ENCODE data around the gene EBI3. TPM values are rescaled to one million over a fixed set of nuclear protein-coding genes. Genes with fewer than 3 reads are reported as not detected.
"Not testable (repeated sequence)": the region's sequence is repeated elsewhere in the genome, so short reads cannot be mapped to it uniquely, and the experiment has no call there.

Gene EBI3
- polyA plus RNA-seq (ENCODE audit: insufficient read length in 4 of 4), result under 1 TPM in 3 of 4 donors, not detected in 1; 0.47 to 0.73 (median 0.61) TPM

GRCh38 chr19:4229179-4229931 lies at the start of gene EBI3:
EBI3 (plus strand) TSS chr19:4229523; CDS start chr19:4229551, 28 bp downstream.
- DNase-seq (ENCODE audit: low read depth in 4 of 4, low spot score in 3 of 4), result no peak

GRCh38 chr19:4181053-4181508 lies 48.2 kb upstream of the EBI3 start:
- no peak for DNase-seq (ENCODE audit: low read depth in 4 of 4, low spot score in 3 of 4)

- peak; percentile 88 to 91 (median 88) for DNase-seq (ENCODE audit: low read depth in 4 of 4, low spot score in 3 of 4)
Measured at GRCh38 chr19:4182084-4182810, 47.1 kb upstream of the EBI3 start, which contains the start of the genes ANKRD24 and SIRT6. ANKRD24 (plus strand) TSS chr19:4182689; CDS start chr19:4186426, 3,737 bp downstream. SIRT6 (minus strand) TSS chr19:4182563; CDS start chr19:4182539, 24 bp downstream.

GRCh38 chr19:4183967-4184717 lies 45.2 kb upstream of the EBI3 start:
- no peak for DNase-seq (ENCODE audit: low read depth in 4 of 4, low spot score in 3 of 4)

GRCh38 chr19:4184718-4185352 lies 44.5 kb upstream of the EBI3 start:
- DNase-seq (ENCODE audit: low read depth in 4 of 4, low spot score in 3 of 4), result no peak

- DNase-seq (ENCODE audit: low read depth in 4 of 4, low spot score in 3 of 4), result no peak
Measured at GRCh38 chr19:4185413-4186086, 43.8 kb upstream of the EBI3 start.

- peak in 2 of 4 donors; percentile 51 to 53 for DNase-seq (ENCODE audit: low read depth in 4 of 4, low spot score in 3 of 4)
Measured at GRCh38 chr19:4186087-4186993, 43.0 kb upstream of the EBI3 start.

- no peak for DNase-seq (ENCODE audit: low read depth in 4 of 4, low spot score in 3 of 4)
Measured at GRCh38 chr19:4187313-4188122, 41.8 kb upstream of the EBI3 start.

- DNase-seq (ENCODE audit: low read depth in 4 of 4, low spot score in 3 of 4), result no peak
Measured at GRCh38 chr19:4189641-4190040, 39.7 kb upstream of the EBI3 start.

- DNase-seq (ENCODE audit: low read depth in 4 of 4, low spot score in 3 of 4), result not testable (repeated sequence)
Measured at GRCh38 chr19:4192537-4192936, 36.8 kb upstream of the EBI3 start.

- no peak for DNase-seq (ENCODE audit: low read depth in 4 of 4, low spot score in 3 of 4)
Measured at GRCh38 chr19:4194353-4194752, 35.0 kb upstream of the EBI3 start.

- DNase-seq (ENCODE audit: low read depth in 4 of 4, low spot score in 3 of 4), result no peak
Measured at GRCh38 chr19:4196009-4196408, 33.3 kb upstream of the EBI3 start.

- no peak for DNase-seq (ENCODE audit: low read depth in 4 of 4, low spot score in 3 of 4)
Measured at GRCh38 chr19:4196587-4197148, 32.7 kb upstream of the EBI3 start.

- no peak for DNase-seq (ENCODE audit: low read depth in 4 of 4, low spot score in 3 of 4)
Measured at GRCh38 chr19:4197228-4197624, 32.1 kb upstream of the EBI3 start.

- no peak for DNase-seq (ENCODE audit: low read depth in 4 of 4, low spot score in 3 of 4)
Measured at GRCh38 chr19:4197625-4198466, 31.5 kb upstream of the EBI3 start.

GRCh38 chr19:4198467-4199126 lies 30.7 kb upstream of the EBI3 start:
- no peak for DNase-seq (ENCODE audit: low read depth in 4 of 4, low spot score in 3 of 4)

Measured in right renal pelvis (tissue), 4 donors.